Fibroblast of villous mesenchyme (primary cell): Measurements from ENCODE around the gene ADD3. TPM values are rescaled to one million over a fixed set of nuclear protein-coding genes. Genes with fewer than 3 reads are reported as not detected.
"Not testable (repeated sequence)": the region's sequence is repeated elsewhere in the genome, so short reads cannot be mapped to it uniquely, and the experiment has no call there.

ENCODE experiments used
- DNase-seq: peaks from one replicate; pipeline ENCODE4 v3.0.0-alpha.2; 2010; ENCODE audit warnings: low read depth
- H3K4me3 ChIP-seq: 2 replicates; pipeline ENCODE4 v1.5.1; 2011; ENCODE audit warnings: low read depth, mild to moderate bottlenecking, low read length
- CTCF ChIP-seq: IDR thresholded peaks from 2 replicates; pipeline ENCODE4 v1.5.1; 2012; ENCODE audit warnings: low read depth, mild to moderate bottlenecking, low read length; ENCODE audit not compliant: insufficient read depth
- total RNA-seq: library from RNA; depleted of rRNA; stranded (reverse); fragments of >200 nt; gene quantifications from 2 replicates; pipeline ENCODE4 v1.2.3, GENCODE V29; 2012

Gene ADD3
- total RNA-seq, 1 donor: 97.6 TPM

GRCh38 chr10:110040767-110041478, 33.1 kb downstream of the ADD3 start:
- no peak for TF ChIP-seq CTCF
- no peak overlapping the region for H3K4me3 ChIP-seq
- DNase-seq: no peak

- no peak for DNase-seq
- TF ChIP-seq CTCF: no peak
- no peak overlapping the region for H3K4me3 ChIP-seq
These were observed 33.7 kb downstream of the ADD3 start for GRCh38 chr10:110041479-110041829.

- H3K4me3 ChIP-seq: no peak overlapping the region
- no peak for TF ChIP-seq CTCF
- peak; percentile 25 for DNase-seq
These were observed 34.4 kb downstream of the ADD3 start for GRCh38 chr10:110042181-110042580.

- TF ChIP-seq CTCF: no peak
- no peak overlapping the region for H3K4me3 ChIP-seq
- no peak for DNase-seq
These were observed 35.1 kb downstream of the ADD3 start for GRCh38 chr10:110042891-110043290.

- no peak for DNase-seq
- no peak for TF ChIP-seq CTCF
These were observed 36.9 kb downstream of the ADD3 start for GRCh38 chr10:110044681-110045080.

GRCh38 chr10:110045772-110046171, 38.0 kb downstream of the ADD3 start:
- TF ChIP-seq CTCF: no peak
- H3K4me3 ChIP-seq: no peak overlapping the region
- no peak for DNase-seq

More at GRCh38 chr10:110044681-110045080, 36.9 kb downstream of the ADD3 start:
- no peak overlapping the region for H3K4me3 ChIP-seq

- not testable (repeated sequence) for H3K4me3 ChIP-seq, DNase-seq
These were observed 40.4 kb downstream of the ADD3 start for GRCh38 chr10:110048145-110048544.
